ENCODE data around the gene ALDOC.
A peak's percentile ranks its signal among the peaks of the same experiment; 100 is the strongest.

The ALDOC gene

DNA sequence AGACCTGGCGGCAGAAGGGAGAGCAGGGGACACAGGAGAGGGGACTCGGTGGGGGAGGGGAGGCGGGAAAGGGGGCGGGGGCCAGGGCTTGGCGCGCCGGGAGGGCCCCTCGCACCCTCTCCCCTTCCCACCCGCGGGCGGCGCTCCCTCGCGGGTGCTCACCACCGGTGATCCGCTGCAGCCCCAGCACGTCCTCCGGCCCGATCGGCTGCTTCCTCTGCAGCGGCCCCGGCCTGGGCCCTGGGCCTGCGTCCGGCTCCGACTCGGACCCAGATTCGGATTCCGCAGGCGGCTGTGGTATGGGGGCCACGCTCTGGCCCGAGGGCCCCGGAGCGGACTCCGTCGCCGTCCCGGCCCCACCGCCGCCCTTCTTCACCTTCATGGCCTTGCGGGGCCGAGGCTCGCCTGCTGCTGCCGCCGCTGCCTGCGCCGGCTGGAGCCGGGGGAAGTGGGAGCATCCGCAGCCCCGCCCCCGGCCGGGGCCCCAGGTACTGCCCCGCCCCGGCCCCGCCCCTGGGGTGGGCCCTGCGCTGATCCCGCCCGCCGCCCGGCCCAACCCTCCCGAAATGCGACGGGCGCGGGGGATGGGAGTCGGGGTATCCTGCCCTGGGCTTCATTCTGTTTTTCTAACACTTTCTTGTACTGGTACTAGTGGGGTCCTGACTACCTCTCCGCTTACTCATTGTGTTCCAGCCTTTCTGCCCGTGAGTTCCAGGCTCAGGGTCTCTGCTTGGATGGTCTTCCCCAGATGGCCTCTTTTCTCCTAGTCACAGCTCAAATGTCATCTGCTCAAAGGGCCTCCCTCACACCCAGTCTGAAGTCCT, 24.3 kb downstream of the ALDOC start, which contains the start of gene UNC119:
UNC119 (minus strand) TSS at position 449 of the 824 bp plus-strand sequence; CDS start at position 382, 67 bp downstream.
- DNase-seq (ENCODE audit: low read depth) = peak; percentile 74

DNA sequence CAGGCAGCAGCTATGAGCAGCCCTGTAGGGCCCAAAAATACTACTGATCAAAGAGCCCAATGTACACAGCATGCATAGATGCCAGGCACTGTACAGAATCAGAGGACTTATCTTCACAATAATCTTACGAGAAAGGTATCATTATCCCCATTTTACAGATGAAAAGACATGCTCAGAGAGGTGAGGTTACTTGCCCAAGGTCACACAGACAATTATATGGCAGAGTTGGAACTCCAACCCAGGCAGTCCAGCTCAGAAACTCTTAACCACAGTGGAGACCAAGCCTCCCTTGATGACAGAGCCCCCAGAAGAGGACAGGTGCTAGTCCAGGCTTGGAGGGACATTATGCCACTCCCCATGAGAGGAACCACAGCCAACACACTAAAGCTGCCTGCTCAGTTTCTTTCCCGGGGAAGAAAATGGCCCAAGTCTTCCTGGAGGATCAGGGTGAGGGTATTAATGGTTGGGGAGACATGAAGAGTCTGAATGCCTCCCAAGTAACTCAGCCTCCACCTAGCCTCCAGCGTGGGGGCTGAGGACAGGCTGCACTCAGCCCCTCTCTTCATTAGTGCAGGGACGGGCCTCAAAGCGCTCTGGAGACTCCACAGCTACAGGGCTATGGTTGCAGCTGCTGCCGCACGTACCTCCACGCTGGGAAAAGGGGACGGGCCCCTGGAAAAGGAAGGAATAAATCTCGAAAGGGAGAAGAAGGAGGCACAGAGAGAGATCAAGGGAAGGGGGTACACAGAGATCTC, 25.1 kb downstream of the ALDOC start:
- DNase-seq (ENCODE audit: low read depth) = no peak

DNA sequence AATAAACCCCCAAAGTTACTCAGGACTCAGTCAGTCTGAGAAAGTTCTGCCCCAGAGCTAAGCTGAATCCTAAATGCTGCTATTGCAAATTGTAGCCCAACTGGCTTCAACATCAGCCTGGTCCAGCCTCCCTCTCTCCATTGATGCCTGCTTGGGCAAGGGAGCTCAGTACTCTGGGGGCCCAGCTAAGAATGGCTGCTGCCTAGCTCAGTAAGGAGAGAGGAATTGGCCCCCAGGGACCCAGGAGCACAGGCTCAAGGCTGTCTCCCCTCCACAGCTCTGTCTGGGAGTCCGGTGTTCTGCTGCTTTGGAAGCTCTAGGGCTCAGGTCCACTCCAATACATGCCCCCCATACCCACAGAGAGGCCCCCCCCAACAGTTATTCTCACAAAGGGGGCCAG, 25.8 kb downstream of the ALDOC start:
- DNase-seq (ENCODE audit: low read depth) = no peak

DNA sequence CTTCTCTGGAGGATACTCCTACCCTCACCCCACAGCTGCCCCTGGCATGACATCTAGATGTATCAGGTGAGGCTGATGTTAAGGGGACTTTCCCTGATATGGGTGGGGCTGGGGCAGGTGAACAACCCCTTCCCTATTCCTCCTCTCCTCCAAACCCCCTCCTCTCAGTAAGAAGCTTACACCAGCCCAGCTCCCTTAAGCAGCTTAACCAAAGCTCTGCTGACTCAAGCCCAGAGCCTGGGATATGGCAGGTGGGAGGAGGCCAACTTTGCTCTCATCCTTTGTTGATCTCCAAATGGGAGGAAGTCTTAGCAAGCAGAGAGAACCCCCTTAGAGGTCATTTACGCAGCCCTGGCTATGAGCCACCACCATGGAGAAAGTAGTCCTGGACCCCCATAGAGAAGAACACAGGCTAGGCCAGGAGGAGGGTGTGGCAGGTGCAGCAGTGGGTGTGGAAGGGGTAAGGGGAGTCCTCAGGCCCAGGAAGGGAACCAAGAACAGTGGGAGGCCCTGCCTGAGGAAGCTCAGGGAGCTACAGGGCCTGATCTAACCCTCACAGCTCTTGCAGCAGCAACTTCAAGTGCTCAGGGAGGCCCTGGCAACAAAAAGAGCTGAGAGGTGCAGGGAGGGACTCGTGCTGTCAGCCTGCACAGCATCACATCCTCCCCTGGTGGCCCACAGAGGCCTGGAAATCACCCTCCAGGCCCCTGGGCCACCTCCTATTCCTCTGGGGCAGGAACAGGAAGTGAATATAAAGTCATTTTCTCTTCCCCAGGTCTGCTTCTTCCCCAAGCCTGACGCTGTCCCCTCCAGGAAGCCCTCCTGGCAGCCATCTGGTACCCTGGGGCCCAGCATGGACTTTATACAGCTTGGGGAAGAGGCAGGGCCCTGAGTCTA, 27.2 kb downstream of the ALDOC start:
- DNase-seq (ENCODE audit: low read depth) = peak; percentile 42

DNA sequence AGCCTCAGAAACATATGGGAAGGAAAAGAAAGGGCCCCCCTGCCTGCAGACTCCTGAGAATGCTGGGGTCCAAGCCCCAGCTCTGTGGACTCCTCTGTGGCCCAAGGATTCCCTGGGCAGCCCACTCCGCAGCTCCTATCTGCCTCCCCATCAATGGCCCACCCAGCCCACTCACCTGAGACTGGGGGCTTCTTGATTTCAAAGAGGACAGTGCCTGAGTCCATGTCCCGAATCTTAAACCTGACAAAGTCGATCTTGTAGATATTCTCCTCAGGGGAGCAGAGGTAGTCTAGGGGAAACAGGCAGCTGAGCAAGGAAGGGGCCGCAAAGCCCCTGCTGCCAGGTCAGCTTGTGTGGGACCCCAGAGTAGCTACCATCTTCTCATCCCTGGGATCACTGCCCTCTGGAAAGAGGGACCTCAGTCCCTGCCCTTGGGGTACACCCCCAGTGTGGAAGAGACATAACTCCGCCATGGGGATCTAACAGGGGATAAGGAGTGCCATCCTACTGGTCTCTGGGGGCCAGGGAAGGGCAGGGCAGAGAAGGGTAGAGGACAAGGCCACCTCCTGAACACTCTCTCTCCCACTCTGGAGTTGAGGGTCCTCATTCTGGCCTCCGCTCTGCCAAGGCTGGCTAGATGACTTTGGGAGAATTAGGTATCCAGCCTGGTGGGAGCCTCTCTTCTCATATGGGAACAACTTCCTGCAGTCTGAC, 28.1 kb downstream of the ALDOC start:
- DNase-seq (ENCODE audit: low read depth) = no peak

DNA sequence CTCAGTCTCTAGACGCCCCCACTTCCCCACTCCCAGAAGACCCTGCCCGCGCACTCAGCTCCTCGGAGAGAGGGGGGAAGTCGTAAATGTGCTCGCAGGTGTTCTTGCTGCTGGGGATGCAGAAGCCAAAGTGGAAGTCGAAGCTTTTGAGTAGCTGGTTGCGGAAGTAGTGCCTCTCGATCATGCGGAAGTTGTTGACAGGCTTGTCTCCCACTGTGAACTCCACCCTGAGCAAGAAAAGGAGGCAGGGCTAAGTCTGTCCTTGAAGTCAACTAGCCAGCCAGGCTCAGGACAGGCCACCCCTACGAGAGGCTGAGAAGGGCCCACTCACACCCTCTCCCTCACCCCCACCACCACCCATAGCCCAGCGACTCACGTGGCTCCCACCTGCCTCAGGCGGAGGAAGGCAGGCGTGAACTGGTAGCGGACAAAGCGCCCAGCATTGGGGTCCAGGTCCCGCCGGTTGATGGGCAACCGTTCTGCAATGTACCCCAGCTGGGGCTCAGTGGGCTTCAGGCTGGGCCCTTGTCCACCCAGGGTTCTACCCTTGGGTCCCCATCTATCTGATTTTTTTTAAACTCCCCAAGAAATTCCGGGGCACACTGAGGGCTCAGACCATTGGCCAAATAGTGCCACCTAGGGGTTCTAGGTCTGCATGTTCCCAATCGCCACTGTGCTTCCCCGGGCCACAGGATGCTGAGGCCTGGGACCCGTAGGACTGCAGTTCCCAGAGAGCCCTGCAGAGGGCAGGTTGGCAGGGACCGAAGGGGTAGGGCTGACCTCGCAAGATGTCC, 28.9 kb downstream of the ALDOC start:
- peak; percentile 28 for DNase-seq (ENCODE audit: low read depth)

DNA sequence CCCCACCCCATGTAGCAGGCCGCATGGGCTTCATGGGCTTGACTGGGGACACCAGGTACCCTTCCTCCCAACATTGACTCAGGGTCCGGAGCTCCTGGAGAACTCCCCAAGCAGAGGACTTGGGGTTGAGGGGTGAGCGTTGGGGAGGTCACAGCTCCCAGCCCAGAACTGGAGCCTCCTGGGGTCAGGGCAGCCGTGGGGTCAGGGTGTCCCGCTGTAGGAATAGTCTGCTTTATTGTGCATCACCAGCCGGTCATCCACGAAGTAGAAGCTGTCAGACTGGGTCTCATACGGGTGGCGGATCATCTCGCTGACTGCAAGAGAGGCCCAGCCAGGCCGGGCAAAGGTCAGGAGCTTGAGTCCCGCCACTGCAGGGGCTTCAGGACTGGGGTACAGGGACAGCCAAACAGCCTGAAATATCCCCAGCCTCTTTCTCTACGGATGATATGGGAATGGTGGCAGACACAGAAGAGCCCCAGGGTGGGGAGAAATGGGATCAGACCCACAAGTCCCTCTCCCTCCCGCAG, 29.5 kb downstream of the ALDOC start:
- no peak for DNase-seq (ENCODE audit: low read depth)

DNA sequence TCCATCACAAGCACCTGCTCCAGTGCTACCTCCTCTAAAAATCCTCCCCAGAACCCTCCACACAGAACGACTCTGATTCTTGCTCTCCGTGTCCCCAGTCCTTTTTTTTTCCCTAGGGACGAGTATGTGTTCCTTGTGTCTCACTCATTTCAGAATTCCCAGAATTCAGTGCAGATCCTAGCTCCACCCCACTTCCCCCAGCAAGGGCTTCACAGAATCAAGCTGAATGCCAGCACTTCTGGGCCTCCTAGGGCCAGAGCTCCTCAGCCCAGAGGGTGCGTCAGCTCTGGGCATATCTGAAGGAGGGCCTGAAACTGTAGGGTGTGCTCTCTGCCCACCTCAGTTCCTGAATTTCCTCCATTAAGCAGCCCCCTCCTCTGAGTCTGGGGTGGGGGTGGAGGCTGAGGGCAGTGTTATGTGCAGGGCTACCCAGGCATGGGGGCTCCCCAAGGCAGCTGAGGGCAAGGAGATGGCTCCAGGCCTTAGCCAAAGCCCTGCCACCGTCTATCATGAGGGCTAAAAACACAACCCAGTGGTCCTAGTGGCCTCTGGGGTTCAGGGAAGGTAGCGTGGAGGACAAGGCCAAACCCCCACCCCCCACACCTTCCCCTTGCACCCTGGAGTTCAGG, 30.8 kb downstream of the ALDOC start:
- no peak for DNase-seq (ENCODE audit: low read depth)

DNA sequence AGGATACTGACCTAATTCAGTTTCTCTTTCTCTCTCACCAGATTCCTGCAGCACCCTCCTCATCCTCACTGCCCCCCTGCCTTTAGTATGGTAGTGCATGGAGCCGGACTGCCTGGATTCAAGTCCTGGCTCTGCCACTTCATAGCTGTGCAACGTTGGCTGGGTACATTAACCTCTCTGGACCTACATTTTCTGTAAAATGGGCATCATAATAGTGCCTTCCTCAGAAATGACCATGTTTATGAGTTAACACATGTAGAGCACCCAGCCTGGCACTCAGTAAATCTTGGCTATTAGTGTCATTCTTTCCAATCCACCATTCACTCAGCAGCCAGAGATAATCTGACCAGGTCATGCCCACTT, 31.6 kb downstream of the ALDOC start:
- DNase-seq (ENCODE audit: low read depth) = no peak

DNA sequence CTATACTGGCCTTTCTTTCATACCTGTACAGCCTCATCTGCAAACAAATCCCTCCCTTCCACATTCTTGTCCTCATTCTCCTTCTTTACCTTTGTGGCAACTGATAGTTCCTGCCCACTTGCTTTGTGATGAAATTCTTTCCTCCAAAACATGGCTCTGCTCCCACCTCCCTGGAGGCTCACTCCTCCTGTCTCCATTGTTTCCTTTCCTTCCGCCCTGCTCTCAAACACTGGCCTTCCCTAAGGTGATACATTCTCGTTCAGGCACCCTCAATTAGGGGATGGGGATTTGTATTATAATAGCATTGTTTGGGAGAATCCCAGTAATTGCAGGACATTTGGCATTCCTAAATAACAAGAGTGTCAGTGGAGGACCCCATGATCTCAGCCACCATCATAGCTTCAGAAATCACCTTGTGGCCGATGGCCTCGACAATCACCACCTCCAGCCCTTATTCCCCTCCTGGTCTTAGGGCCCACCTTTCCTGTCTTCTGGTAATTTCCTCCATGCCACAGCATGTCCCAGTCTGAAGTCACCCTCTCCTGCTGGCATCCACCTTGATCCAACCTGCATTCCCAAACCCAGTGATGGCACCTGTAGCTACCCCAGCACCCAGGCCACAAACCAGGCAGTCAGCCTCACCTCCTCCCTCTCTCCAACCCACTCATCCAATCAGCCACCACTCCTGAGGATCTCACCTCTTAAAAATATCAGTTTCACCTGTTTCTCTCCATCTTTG, 32.1 kb downstream of the ALDOC start:
- DNase-seq (ENCODE audit: low read depth) = no peak

DNA sequence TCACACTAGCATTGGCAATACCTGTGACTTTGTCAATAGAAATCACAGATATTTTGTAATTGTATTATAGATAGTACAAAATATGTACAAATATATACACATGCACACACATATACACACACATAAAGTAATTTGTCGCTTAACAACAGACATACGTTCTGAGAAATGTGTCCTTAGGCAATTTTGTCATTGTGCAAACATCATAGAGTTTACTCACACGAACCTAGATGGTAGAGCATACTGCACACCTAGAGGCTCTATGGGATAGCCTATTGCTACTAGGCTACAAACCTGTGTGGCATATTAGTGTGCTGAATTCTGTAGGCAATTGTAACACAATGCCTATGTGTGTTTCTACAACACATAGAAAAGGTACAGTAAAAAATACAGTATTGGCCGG, 35.3 kb downstream of the ALDOC start:
- no peak for DNase-seq (ENCODE audit: low read depth)

DNA sequence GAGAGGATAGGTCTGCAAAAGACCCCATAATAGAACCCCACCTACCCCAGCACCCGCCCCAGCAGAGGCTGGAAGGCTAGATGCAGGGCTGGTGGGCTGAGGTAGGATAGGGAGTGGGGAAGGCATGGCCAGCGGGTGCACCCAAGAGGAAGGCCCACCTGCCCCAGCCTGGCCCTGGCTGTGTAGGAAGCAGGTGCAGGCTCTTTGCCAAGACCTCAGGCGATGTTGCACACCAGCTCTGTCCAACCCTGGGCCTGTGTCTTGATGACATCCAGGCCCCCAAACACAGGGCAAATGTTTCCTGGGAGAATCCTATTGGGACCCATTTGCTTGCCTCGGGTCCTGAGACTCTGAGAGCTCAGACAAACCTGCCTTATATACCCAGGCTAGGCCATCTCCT, 36.5 kb downstream of the ALDOC start:
- no peak for DNase-seq (ENCODE audit: low read depth)

DNA sequence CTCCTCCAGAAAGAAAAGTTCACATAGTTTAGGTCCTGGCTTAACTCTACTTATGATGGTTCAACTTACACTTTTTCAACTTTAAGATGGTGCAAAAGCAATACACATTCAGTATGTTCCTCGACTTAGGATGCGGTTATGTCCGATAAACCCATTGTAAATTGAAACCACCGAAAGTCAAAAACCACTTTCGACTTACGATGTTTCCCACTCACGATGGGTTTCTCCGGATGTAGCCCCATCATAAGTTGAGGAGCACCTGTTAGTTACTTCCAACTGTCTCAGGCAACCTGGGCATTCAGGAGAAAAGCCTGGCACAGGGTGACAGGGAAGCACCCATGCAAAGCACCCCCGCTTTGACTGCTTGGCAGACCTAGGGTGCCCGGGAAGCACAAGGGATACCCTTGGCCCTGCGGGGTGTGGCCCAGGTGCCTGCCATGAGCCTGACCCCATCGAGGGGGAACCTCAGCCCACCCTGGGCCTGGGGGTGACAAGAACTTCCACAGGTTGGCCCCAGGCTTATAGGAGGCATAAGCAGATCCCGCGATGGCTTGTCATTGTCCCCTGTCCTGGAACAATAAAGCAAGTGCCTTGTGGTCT, 38.3 kb downstream of the ALDOC start:
- no peak for DNase-seq (ENCODE audit: low read depth)

DNA sequence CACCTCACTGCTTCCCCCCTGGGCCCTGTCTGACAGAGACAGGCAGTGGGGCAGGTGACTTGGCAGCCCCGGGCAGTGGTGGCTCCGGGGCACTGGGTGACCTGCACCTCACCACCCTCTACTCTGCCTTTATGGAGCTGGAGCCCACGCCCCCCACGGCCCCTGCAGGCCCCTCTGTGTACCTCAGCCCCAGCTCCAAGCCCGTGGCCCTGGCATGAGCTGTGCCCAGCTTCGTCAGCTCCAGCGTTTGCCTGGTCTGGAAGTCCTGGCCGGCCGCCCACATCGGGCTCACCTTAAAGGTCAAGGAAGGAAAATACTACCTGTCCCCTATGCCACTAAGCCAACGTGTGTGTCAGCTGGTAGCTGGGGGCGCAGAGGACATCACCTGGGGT, 39.5 kb downstream of the ALDOC start:
- no peak for DNase-seq (ENCODE audit: low read depth)

DNA sequence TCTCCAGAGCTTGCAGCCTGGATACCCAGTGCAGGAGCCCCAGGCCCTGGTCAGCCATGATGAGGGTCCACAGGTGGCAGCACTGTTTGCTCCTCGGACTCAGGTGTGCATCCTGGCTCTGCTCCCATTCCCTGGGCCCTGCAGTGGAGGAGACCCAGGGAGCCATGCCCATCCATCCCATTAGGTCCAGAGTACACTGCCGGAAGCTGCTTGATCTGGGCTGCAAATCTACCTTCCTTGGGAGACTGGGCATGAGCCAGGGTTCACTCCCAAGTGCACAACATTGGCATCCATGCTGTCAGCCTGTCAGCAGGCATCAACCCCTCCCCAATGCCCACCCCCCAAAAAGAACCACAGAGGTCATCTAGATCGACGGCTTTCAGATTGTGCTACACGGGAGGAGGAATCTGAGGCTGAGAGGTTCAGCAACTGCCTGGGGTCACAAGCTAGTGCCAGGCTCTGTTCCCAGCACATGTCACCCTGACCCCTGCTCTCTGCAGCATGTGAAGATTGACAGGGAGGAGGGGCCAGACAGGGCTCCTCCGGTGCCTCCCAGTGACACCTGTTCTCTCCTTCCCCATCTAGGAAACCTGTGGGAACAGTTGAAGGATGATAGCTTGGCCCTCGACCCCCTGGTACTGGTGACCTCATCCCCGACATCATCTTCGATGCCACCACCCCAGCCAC, 40.0 kb downstream of the ALDOC start:
- DNase-seq (ENCODE audit: low read depth) = no peak

DNA sequence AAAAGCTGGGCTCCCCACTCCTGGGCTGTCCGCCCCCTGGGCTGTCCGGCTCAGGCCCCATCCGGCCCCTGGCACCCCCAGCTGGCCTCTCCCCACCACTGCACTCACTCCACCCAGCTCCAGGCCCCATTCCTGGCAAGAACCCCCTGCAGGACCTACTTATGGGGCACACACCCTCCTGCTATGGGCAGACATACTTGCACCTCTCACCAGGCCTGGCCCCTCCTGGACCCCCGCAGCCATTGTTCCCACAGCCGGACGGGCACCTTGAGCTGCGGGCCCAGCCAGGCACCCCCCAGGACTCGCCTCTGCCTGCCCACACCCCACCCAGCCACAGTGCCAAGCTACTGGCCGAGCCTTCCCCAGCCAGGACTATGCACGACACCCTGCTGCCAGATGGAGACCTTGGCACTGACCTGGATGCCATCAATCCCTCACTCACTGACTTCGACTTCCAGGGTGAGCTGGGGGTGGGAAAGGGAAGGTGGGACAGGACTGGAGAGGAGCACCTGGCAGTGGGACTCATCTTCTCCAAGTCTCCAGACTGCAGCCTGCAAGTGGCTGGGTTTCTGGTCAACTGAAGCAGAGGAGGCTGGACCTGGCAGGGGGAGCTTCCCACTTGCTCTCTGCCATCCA, 41.8 kb downstream of the ALDOC start:
- DNase-seq (ENCODE audit: low read depth) = no peak

DNA sequence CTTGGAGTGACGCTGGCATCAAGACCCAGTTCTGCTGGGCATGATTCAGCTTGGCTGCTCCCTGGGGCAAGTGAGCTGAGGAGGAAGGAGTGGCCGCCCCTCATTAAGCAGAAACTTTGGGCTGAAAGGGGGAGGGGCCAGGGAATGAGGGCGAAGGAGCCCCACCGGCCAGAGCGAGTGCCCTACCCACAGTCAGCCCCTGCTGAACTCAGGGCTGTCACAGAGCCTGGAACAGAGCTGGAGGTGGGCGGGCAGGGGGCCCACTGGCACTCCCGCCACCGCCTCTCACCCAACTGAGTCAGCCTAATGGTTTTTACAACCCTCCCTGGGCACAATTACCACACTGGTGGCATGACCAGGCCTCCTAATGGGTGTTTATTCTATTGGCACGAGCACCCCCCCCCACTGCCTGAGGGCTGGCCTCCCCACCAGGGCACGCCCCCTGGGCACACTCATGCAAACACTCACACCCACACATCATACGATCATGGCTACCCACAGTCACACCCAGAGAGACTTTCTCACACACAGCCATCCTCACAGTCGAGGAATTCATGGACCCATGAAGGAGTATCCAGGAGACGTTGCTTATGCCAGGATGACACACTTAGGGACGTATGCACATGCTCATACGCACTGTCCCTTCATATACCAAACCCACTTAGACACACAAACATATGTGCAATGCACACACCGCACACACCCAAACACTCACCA, 43.4 kb downstream of the ALDOC start:
- DNase-seq (ENCODE audit: low read depth) = no peak
